ENCODE data around the gene LRCH3.

- TF ChIP-seq CTCF (conservative IDR thresholded peaks at IDR 0.05; ENCODE audit: low read depth, low read length), result no peak
- TF ChIP-seq EZH2 (IDR thresholded peaks at IDR 0.05; ENCODE audit: borderline replicate concordance, low read depth, low read length, poor library complexity, severe bottlenecking), result no peak
Observed at GRCh38 chr3:197752107-197752506, 38.9 kb upstream of the LRCH3 start.

Measured in A673 (cell line).